Gastroesophageal sphincter (tissue), 4 donors: ENCODE data around the gene RELL1. TPM values are rescaled to one million over a fixed set of nuclear protein-coding genes. Genes with fewer than 3 reads are reported as not detected.

Source experiments
- ATAC-seq: fragments of 150-250 bp; one replicate; pipeline ENCODE4 v1.9.1; 2016; ENCODE audit warnings: mild to moderate bottlenecking, moderate library complexity
- H3K27ac ChIP-seq, 4 donors: fragments of 200-600 bp; sonication (generic) in 3 of 4; 1 replicate in 3 of 4; 2 replicates in 1 of 4; pipeline ENCODE4 v1.5.1; 2016 to 2019
- H3K27me3 ChIP-seq: fragments of 200-600 bp; sonication (generic); one replicate; pipeline ENCODE4 v1.5.1; 2019
- H3K36me3 ChIP-seq, 2 donors: fragments of 200-600 bp; sonication (generic); one replicate each; pipeline ENCODE4 v1.5.1; 2019; ENCODE audit warnings: control low read depth in 1 of 2
- H3K4me1 ChIP-seq, 3 donors: fragments of 200-600 bp; sonication (generic); 1 replicate in 2 of 3; 2 replicates in 1 of 3; pipeline ENCODE4 v1.5.1; 2016 to 2019; ENCODE audit warnings: control low read depth in 2 of 3
- H3K4me3 ChIP-seq, 2 donors: fragments of 200-600 bp; sonication (generic); one replicate each; pipeline ENCODE4 v1.5.1; 2019; ENCODE audit warnings: mild to moderate bottlenecking in 1 of 2, moderate library complexity in 1 of 2
- H3K9me3 ChIP-seq, 3 donors: fragments of 200-600 bp; sonication (generic); one replicate each; pipeline ENCODE4 v1.5.1; 2017 to 2019; ENCODE audit warnings: control low read depth in 2 of 3
- EP300 ChIP-seq: sonication (generic); formaldehyde crosslinking; IDR thresholded peaks from one replicate; pipeline ENCODE4 v1.6.1; 2017; ENCODE audit warnings: antibody characterized with exemption, mild to moderate bottlenecking
- POLR2A ChIP-seq, 2 donors: fragments of 450-650 bp; IDR thresholded peaks; one replicate each; pipeline ENCODE4 v1.6.1; 2017; ENCODE audit warnings: antibody characterized with exemption in 2 of 2, mild to moderate bottlenecking in 2 of 2, moderate library complexity in 1 of 2
- POLR2AphosphoS5 ChIP-seq: sonication (generic); formaldehyde crosslinking; IDR thresholded peaks from one replicate; pipeline ENCODE4 v1.6.1; 2017; ENCODE audit warnings: antibody characterized with exemption
- WGBS, 2 donors: methylation state at CpG; one replicate each; pipeline ENCODE4 v1.1.5; 2018; ENCODE audit warnings: low coverage in 1 of 2; 5-methylcytosine and 5-hydroxymethylcytosine counted together
- total RNA-seq, 4 donors: library from RNA; depleted of rRNA; stranded (reverse); fragments of >200 nt; gene quantifications; one replicate each; pipeline ENCODE4 v1.1.0, GENCODE V29; 2016
- TF ChIP-seq, protein P1 (sequence below), 4 experiments: fragments of 200-600 bp in 2 of 4; fragments of 450-650 bp in 2 of 4; sonication (generic) in 1 of 4; IDR thresholded peaks; one replicate each; pipeline ENCODE4 v1.5.1; 2017 to 2019; ENCODE audit warnings: antibody characterized with exemption in 4 of 4, mild to moderate bottlenecking in 2 of 4, moderate library complexity in 2 of 4

RELL1 gene
- total RNA-seq, 4 donors from 2014 or later: 61.0 to 96.7 (median 69.3) TPM

DNA sequence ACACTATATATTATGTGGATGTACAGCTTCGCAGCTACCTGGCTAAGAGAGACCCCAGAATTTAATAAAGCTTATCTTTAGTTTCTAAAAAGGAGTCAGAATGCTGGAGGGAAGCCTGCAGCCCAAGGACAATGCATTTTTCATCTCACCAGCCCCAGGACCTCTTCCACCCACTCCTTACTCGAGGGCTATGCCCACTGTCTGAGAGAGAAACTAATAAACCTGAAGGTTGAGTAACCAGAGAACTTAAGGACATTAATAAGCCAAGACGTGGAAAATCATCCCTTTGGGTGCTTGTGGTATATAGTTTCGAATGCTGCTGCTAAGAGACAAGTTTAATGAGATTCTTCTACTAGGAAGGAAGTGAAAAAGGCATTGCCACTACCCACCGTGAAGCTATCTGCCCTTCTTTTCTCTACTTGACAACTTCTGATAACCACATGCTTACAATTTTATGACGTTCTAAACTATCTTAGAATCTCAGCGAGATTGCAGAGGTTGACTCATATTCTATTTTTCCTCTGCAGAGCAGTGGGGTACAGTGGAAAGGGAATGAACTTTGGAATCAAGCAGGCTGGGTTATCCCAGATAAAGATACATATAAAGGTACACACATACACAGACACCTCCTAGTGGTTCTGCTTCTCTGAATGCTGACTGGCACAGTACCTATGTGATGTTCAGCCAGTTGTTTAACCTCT, 3.3 kb downstream of the RELL1 start:
- Histone ChIP-seq H3K4me3 (no peak overlapping the region), H3K36me3 (no peaks in the 10 kb centered on the region), H3K9me3 (no peaks in the 10 kb centered on the region), H3K27me3 (no peaks in the 10 kb centered on the region), H3K27ac (no peak overlapping the region), H3K4me1 (peaks cover 5 to 65% (median 12%) of the 10 kb centered on the region in 3 donors)
- 71 to 77% methylated on average over 7 of the region's 7 CpGs for WGBS, 2 donors
- no peak for ATAC-seq
- no peak for TF ChIP-seq POLR2A (IDR thresholded peaks at IDR 0.05)
- TF ChIP-seq, protein P1, sequence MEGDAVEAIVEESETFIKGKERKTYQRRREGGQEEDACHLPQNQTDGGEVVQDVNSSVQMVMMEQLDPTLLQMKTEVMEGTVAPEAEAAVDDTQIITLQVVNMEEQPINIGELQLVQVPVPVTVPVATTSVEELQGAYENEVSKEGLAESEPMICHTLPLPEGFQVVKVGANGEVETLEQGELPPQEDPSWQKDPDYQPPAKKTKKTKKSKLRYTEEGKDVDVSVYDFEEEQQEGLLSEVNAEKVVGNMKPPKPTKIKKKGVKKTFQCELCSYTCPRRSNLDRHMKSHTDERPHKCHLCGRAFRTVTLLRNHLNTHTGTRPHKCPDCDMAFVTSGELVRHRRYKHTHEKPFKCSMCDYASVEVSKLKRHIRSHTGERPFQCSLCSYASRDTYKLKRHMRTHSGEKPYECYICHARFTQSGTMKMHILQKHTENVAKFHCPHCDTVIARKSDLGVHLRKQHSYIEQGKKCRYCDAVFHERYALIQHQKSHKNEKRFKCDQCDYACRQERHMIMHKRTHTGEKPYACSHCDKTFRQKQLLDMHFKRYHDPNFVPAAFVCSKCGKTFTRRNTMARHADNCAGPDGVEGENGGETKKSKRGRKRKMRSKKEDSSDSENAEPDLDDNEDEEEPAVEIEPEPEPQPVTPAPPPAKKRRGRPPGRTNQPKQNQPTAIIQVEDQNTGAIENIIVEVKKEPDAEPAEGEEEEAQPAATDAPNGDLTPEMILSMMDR (IDR thresholded peaks at IDR 0.05): no peak
- TF ChIP-seq POLR2AphosphoS5: no peak
- TF ChIP-seq EP300: no peak

DNA sequence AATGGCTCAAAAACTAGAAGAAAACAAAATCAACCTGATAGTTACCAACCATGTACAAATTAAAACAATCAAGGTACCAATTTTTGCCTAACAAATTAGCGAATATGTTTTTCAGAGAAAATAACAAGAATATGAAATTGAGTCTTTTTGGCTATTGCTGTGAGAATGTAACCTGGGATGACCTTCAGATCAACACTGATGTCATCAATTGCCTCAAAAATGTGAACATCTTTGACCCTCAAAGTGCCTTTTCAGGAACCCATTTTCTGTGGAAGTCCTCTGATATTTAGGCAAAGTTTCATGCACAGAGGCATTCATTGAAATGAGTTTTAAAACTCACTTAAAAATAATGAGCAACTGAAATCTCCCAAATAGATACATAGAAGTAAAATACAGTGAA, 6.1 kb downstream of the RELL1 start:
- WGBS, 2 donors: 88% methylated on average over 1 of the region's 1 CpG; no CpG with 5 or more reads in 1 of the 2 donors
- H3K36me3 ChIP-seq: no peaks in the 10 kb centered on the region
- H3K27ac ChIP-seq: no peak overlapping the region
- H3K9me3 ChIP-seq: no peaks in the 10 kb centered on the region
- ATAC-seq: no peak
- H3K4me1 ChIP-seq: peaks cover 8 to 79% (median 8%) of the 10 kb centered on the region in 3 donors
- no peaks in the 10 kb centered on the region for H3K27me3 ChIP-seq
- no peak overlapping the region for H3K4me3 ChIP-seq
- no peak for TF ChIP-seq POLR2AphosphoS5
- TF ChIP-seq, protein P1 (IDR thresholded peaks at IDR 0.05): no peak
- TF ChIP-seq POLR2A (IDR thresholded peaks at IDR 0.05): no peak
- no peak for TF ChIP-seq EP300

DNA sequence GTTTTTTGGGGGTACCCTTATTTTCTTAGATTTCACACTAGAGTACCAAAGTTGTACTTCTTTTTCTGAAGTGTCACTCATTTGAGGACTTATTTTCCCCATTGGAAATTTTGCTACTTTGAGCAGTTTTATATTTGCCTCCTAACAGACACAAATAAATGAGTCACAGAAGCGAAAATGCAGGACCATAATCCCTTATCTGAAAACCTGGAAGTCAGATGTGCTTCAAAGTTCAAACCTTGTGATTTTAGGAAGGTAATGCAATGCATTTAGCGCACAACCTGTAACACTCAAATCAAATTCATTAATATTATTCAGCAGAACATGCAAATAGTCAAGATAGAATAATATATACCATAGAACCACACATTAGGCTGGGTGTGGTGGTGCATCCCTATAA, 6.9 kb downstream of the RELL1 start:
- H3K27ac ChIP-seq: no peak overlapping the region
- H3K9me3 ChIP-seq: no peaks in the 10 kb centered on the region
- H3K4me1 ChIP-seq: peaks cover 1 to 79% (median 2%) of the 10 kb centered on the region in 3 donors
- no peak overlapping the region for H3K4me3 ChIP-seq
- WGBS, 2 donors: 83 to 100% methylated on average over 2 of the region's 2 CpGs
- H3K36me3 ChIP-seq: no peaks in the 10 kb centered on the region
- no peak for ATAC-seq
- H3K27me3 ChIP-seq: no peaks in the 10 kb centered on the region
- no peak for TF ChIP-seq POLR2A (IDR thresholded peaks at IDR 0.05)
- no peak for TF ChIP-seq POLR2AphosphoS5
- no peak for TF ChIP-seq EP300
- TF ChIP-seq, protein P1 (IDR thresholded peaks at IDR 0.05): no peak

DNA sequence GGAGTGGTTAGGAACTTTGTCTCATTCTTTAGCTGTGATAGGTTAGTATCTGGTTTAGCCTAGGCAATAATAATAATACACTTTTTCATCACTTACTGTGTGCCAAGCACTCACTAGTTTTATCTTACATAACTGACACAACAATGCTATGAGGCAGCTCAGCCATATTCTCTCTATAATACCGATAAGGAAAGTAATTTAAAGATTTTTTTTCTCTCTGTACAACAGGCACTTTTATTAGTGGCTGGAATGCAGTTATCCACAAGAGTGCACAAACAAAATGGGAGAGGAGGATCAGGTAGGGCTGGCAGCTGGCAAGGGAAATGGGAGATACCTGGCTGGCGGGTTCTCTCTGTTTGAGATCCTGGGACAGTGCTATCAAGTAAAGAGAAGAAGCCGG, 7.6 kb downstream of the RELL1 start:
- no peaks in the 10 kb centered on the region for H3K27me3 ChIP-seq
- no peak for ATAC-seq
- TF ChIP-seq POLR2A (IDR thresholded peaks at IDR 0.05) (no peak), EP300 (no peak), POLR2AphosphoS5 (no peak)
- TF ChIP-seq, protein P1 (IDR thresholded peaks at IDR 0.05): no peak
- H3K4me1 ChIP-seq: peaks cover 2 to 79% (median 3%) of the 10 kb centered on the region in 3 donors
- no peaks in the 10 kb centered on the region for H3K9me3 ChIP-seq
- 85 to 95% methylated on average over 2 to 3 of the region's 3 CpGs for WGBS, 2 donors
- H3K36me3 ChIP-seq: no peaks in the 10 kb centered on the region
- H3K27ac ChIP-seq: no peak overlapping the region
- H3K4me3 ChIP-seq: no peak overlapping the region
